Urothelium cell line (cell line): ENCODE data around the gene ACTC1.

ENCODE experiments used
- DNase-seq: peaks from one replicate; pipeline ENCODE4 v3.0.0; 2011; ENCODE audit warnings: low spot score, mixed read lengths
- FAIRE-seq: peaks from 2 replicates; lab custom pipeline; 2011; peaks lifted over from hg19 to GRCh38; lab: Jason Lieb, UNC

ACTC1 gene

DNA sequence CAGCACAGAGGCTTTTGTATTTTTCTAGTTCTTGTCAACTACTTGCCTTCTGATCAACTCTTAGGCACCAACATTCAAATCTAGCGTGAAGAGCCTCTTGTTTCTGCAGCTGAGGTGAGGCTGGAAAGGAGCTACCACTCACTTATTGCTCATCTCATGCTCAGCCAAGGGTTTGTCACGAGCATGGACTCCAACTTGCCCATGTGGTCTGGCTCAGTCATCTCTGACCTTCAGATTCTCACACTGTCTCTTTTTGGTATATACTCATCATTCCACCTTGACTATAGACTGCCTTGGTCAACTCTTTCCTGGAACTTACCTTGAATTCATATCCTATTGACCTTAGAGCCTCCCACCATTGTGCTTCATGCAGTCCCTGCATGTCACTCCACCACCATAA is 35.4 kb downstream of the ACTC1 start:
- no peak for DNase-seq
- no peak for FAIRE-seq

DNA sequence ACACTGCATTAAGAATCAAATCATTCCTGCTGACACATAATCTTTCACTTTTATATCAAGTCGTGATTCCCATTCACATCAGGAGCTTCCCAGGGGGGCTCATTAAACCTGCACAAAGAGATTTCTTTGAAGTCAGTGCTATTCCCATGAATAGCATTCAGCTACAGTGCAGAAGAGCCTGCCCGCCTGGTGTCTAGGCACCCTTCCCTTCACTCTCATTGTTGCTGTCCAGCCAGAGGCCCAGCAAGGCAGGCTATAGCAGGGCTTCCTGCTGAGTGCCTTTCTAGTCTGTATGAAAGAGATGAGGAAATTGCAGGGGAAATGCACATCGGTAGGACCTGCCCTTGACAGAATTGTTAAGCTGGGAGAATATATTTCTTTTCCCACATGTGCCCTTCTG is 36.0 kb downstream of the ACTC1 start:
- FAIRE-seq (no peak), DNase-seq (no peak)

- FAIRE-seq (no peak), DNase-seq (no peak)
These were observed 38.1 kb downstream of the ACTC1 start for GRCh38 chr15:34757262-34757661.

DNA sequence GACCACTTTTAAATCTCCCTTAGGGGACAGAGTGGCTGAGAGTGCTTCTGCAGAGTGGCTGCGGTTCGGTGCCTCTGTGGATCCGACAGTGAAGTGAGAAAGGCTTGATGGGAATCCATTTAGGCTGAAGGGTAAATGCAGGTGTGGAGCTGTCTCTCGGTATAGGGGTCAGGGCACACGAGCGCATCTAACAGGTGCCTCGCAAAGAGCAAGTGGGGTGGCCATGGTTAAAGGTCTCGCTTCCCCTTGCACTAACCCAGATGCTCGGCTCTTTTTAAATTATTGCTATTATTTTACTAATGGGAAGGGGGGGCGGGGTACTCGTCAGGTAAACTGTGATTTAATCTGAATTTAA is 40.0 kb downstream of the ACTC1 start:
- FAIRE-seq (no peak), DNase-seq (no peak)

DNA sequence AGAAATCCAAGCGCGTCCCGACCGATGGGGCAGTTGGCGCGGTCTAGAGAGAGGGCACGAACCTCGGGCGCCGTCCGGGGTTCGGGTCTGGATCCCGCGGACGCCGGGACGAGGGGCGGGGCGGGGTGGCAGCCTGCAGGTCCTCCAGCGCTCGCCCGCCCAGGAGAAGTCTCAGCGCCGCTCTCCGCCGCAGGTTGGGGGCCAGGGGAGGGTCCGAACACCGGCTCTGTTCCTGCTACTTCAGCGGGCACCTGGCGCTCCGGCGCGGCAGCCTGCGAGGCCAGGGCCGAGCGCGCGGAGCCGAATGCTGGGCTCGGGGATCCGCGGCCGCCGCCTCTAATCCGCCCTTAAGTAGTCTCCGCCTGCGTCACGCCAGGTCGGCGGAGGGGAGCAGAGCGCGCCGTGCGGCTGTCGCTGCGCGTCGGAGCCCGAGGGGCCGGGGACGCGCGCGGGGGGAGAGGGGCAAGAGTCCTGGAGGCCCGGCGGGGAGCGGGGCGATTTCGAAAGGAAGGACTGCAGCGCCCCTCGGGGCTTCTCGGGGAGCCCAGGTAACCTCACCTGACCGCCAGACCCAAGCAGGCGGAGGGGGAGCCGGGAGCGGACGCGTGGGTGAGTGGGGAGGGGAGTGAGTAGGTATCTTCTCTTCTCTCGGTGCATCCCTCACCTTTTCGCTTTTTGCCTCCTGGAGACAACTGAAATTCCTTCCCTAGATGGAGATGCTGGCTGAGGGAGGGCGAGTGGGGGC is 40.5 kb downstream of the ACTC1 start, which contains the start of gene GJD2:
GJD2 (minus strand) TSS at position 325 of the 745 bp plus-strand sequence. CDS start 510 bp downstream, outside the sequence.
- peak; percentile 21 for DNase-seq
- no peak for FAIRE-seq

GRCh38 chr15:34754171-34754601 is 41.2 kb downstream of the ACTC1 start:
- FAIRE-seq (no peak), DNase-seq (no peak)

GRCh38 chr15:34753236-34753894 is 42.0 kb downstream of the ACTC1 start:
- DNase-seq, result peak; percentile 54
- FAIRE-seq, result no peak

GRCh38 chr15:34749691-34750090 is 45.7 kb downstream of the ACTC1 start:
- no peak for FAIRE-seq
- no peak for DNase-seq
